ENCODE data around the gene BRCC3.

GRCh38 chrX:155048977-155049619 is 22.2 kb upstream of the BRCC3 start:
- TF ChIP-seq POLR2A (IDR thresholded peaks at IDR 0.05) (no peak), CTCF (IDR thresholded peaks at IDR 0.05) (peak in 1 of 3 experiments; percentile 26)

All from testis (tissue), 2 donors.